SU-DHL-6 (cell line): ENCODE results near the gene CST9.

Source experiments
- H2AFZ ChIP-seq: fragments of 200-600 bp; sonication (generic); 2 replicates; pipeline ENCODE4 v1.6.1; 2014; ENCODE audit warnings: low read depth, mild to moderate bottlenecking, moderate library complexity, mixed read lengths, antibody characterized with exemption, low read length; ENCODE audit not compliant: severe bottlenecking
- H3F3A ChIP-seq: fragments of 200-600 bp; shearing (Covaris generic); 2 replicates; pipeline ENCODE4 v1.6.0; 2016; ENCODE audit warnings: antibody characterized with exemption, mild to moderate bottlenecking; ENCODE audit not compliant: insufficient read depth
- H3K27ac ChIP-seq: fragments of 200-600 bp; sonication (generic); 2 replicates; pipeline ENCODE4 v1.5.1; 2016; ENCODE audit warnings: low read depth, mild to moderate bottlenecking, low read length, moderate library complexity, mixed read lengths
- H3K27me3 ChIP-seq: fragments of 200-600 bp; sonication (generic), shearing (Covaris generic); 2 replicates; pipeline ENCODE4 v1.6.0; 2014; ENCODE audit warnings: mild to moderate bottlenecking, low read length
- H3K36me3 ChIP-seq: fragments of 200-600 bp; sonication (generic); 2 replicates; pipeline ENCODE4 v1.6.1; 2014; ENCODE audit warnings: mild to moderate bottlenecking, low read length, mixed read lengths
- H3K4me2 ChIP-seq: fragments of 300-600, 200-600 bp; shearing (Covaris generic), sonication (generic); 2 replicates; pipeline ENCODE4 v1.6.0; 2014; ENCODE audit warnings: low read length, low read depth, mild to moderate bottlenecking; ENCODE audit not compliant: poor library complexity, severe bottlenecking
- H3K4me3 ChIP-seq: fragments of 200-600 bp; sonication (generic); 2 replicates; pipeline ENCODE4 v1.5.1; 2014; ENCODE audit warnings: antibody characterized with exemption, low read length, mild to moderate bottlenecking, mixed read lengths; ENCODE audit not compliant: insufficient read depth, poor library complexity, severe bottlenecking
- H3K79me2 ChIP-seq: fragments of 200-600 bp; sonication (generic); 2 replicates; pipeline ENCODE4 v1.6.1; 2014; ENCODE audit warnings: mild to moderate bottlenecking, low read length, moderate library complexity; ENCODE audit not compliant: insufficient read depth
- H3K9ac ChIP-seq: fragments of 200-600 bp; sonication (generic); 2 replicates; pipeline ENCODE4 v1.7.0; 2014; ENCODE audit warnings: mild to moderate bottlenecking, low read length
- H3K9me2 ChIP-seq: fragments of 200-600 bp; sonication (generic); replicated peaks from 2 replicates; pipeline ENCODE4 v1.6.1; 2014; ENCODE audit warnings: low read length; ENCODE audit not compliant: insufficient read depth
- H3K9me3 ChIP-seq: fragments of 200-600 bp; sonication (generic); 2 replicates; pipeline ENCODE4 v1.6.1; 2014; ENCODE audit warnings: low read length, mixed read lengths; ENCODE audit not compliant: insufficient read depth
- H4K20me1 ChIP-seq: fragments of 200-600 bp; sonication (generic); 2 replicates; pipeline ENCODE4 v1.6.1; 2014; ENCODE audit warnings: low read depth, mild to moderate bottlenecking, antibody characterized with exemption, low read length, moderate library complexity, mixed read lengths
- EZH2phosphoT487 ChIP-seq: fragments of 200-600 bp; sonication (generic), shearing (Covaris generic); conservative IDR thresholded peaks from 2 replicates; pipeline ENCODE4 v1.6.1; 2018; ENCODE audit warnings: mild to moderate bottlenecking, antibody characterized with exemption, low read length, moderate library complexity, mixed read lengths
- TF ChIP-seq, protein P1 (sequence below): fragments of 200-600 bp; sonication (generic); IDR thresholded peaks from one replicate; pipeline ENCODE4 v1.5.1; 2017; ENCODE audit warnings: antibody characterized with exemption, mild to moderate bottlenecking, low read length, moderate library complexity; ENCODE audit not compliant: insufficient read depth, poor library complexity, severe bottlenecking

The CST9 gene

DNA sequence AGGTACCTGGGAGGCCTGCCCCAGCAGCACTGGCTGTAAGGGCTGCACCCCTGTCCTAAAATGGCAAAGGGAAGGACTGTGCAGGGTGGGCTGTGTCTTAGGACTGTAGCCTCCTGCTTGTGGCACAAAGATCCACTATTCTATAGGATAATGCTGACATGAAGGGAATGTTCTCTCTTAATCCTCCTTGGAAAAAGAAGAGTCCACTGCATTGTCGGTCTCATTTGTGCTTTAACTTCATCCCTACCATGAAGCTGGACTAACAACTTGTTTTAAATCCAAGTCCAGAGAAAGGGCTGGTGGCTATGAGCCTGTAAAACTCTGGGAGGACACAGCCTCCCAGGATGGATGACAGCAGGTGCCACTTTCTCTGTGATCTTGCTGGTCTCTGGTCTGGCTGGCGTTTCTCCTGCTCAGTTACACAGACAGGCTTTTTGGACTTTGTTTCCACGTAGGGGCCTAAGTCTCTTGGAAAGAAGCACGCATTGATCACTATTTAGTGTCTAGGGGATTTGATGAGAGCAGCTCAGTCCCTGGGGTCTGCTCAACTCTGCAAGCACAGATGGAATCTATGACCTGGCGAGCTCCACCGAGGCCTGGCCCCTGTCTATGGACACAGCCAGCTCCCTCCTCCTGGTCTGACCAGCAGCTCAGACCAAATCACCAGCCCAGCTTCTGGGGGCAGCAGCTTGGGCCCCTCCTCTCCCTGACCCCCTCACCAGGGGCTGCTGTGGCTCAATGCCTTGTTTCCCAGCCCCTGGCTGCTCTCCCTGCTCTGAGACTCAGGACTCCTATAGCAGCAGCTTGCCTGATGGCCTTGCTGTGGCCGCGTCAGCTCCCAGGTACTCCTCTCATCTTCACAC lies 27.2 kb upstream of the CST9 start:
- Histone ChIP-seq H2AFZ (no peak overlapping the region), H3K4me2 (no peak overlapping the region), H3K9me2 (no peaks in the 10 kb centered on the region), H3K27ac (no peak overlapping the region), H4K20me1 (no peaks in the 10 kb centered on the region), H3K9me3 (no peaks in the 10 kb centered on the region), H3K27me3 (no peaks in the 10 kb centered on the region), H3F3A (no peaks in the 10 kb centered on the region), H3K79me2 (no peaks in the 10 kb centered on the region), H3K36me3 (no peaks in the 10 kb centered on the region), H3K4me3 (no peak overlapping the region), H3K9ac (no peak overlapping the region)
- no peak for TF ChIP-seq EZH2phosphoT487
- TF ChIP-seq, protein P1, sequence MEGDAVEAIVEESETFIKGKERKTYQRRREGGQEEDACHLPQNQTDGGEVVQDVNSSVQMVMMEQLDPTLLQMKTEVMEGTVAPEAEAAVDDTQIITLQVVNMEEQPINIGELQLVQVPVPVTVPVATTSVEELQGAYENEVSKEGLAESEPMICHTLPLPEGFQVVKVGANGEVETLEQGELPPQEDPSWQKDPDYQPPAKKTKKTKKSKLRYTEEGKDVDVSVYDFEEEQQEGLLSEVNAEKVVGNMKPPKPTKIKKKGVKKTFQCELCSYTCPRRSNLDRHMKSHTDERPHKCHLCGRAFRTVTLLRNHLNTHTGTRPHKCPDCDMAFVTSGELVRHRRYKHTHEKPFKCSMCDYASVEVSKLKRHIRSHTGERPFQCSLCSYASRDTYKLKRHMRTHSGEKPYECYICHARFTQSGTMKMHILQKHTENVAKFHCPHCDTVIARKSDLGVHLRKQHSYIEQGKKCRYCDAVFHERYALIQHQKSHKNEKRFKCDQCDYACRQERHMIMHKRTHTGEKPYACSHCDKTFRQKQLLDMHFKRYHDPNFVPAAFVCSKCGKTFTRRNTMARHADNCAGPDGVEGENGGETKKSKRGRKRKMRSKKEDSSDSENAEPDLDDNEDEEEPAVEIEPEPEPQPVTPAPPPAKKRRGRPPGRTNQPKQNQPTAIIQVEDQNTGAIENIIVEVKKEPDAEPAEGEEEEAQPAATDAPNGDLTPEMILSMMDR: no peak

DNA sequence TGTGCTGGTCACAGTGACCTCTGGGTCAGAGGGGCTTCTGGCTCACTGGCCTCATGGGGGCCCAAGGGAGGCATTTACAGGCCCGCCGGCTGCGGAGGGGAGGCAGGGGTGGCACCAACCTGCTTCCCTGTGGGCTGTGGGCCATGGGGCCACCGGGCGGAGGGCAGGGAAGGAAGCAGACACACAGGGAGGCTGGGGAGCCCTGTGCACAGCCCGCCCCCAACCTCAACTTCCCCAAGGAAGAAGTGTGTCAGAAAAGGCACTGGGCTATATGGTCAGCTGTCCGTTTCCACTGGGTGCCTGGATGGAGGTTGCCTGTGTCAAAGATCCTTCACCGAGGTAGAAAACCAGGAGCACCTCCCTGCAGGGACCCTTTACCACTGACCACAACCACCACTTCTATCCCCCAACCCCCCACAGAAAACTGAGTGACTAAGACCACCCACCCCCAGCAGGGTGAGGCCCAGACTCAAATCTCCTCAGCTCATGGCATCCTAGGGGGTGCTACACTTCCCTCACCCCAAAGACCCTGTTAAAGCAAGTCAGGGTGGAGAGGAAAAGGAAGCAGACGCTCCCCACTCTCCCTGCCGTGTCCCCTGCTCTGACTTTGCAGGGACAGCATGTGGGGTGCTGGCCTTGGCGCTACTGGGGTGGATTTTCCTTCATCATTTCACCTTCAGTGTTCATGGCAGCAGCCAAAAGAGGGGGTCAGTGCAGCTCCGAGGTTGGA lies 26.4 kb upstream of the CST9 start:
- Histone ChIP-seq H3K9me3 (no peaks in the 10 kb centered on the region), H3F3A (no peaks in the 10 kb centered on the region), H3K9me2 (no peaks in the 10 kb centered on the region), H3K79me2 (no peaks in the 10 kb centered on the region), H3K4me2 (no peak overlapping the region), H4K20me1 (no peaks in the 10 kb centered on the region), H3K9ac (no peak overlapping the region), H3K27me3 (no peaks in the 10 kb centered on the region), H3K36me3 (no peaks in the 10 kb centered on the region), H2AFZ (no peak overlapping the region), H3K27ac (no peak overlapping the region), H3K4me3 (no peak overlapping the region)
- no peak for TF ChIP-seq EZH2phosphoT487
- TF ChIP-seq, protein P1: no peak

DNA sequence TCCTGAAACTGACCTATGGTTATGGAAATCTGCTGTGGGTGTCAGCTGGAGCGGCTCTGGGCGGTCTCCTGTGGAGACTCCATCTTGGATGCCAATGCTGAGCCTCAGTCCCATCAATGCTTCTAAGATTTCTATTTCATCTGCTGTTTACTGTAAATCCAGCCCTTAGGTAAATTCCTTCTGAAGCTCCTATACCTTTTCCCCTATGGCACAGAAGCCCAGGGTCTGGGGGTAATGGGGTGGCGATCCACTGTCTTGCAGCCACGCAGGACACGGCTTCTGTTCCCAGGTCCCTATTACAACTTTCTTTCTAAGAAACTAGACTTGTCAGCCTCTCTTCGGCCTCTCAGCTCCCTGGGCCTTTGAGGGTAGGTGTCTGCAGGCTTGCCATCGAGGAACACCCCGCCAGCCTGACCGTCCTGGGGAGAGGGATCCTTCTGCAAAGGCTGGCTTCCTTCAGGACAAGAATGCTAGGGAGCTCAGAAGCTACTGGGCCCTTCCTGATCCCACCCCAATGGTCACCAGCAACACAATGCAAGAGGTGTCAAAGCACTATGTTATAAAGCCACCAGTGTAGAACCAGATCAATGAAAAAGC lies 25.6 kb upstream of the CST9 start:
- no peaks in the 10 kb centered on the region for H4K20me1 ChIP-seq
- H3K79me2 ChIP-seq: no peaks in the 10 kb centered on the region
- no peak for TF ChIP-seq EZH2phosphoT487
- TF ChIP-seq, protein P1: no peak
- H3K9ac ChIP-seq: no peak overlapping the region
- no peaks in the 10 kb centered on the region for H3K36me3 ChIP-seq
- H3K27ac ChIP-seq: no peak overlapping the region
- H3K4me3 ChIP-seq: no peak overlapping the region
- H3K9me2 ChIP-seq: no peaks in the 10 kb centered on the region
- H3K27me3 ChIP-seq: no peaks in the 10 kb centered on the region
- H2AFZ ChIP-seq: no peak overlapping the region
- no peaks in the 10 kb centered on the region for H3F3A ChIP-seq
- no peak overlapping the region for H3K4me2 ChIP-seq
- no peaks in the 10 kb centered on the region for H3K9me3 ChIP-seq
